GM20431 (cell line): Measurements from ENCODE around the gene AP1G2.
"Not testable (repeated sequence)": the region's sequence is repeated elsewhere in the genome, so short reads cannot be mapped to it uniquely, and the experiment has no call there.

ENCODE experiments used
- in situ Hi-C: fragments of 300-500 bp; cut with MseI, MboI; formaldehyde crosslinking; loops from one replicate; pipeline ENCODE4 v1.15.0; 2020; ENCODE audit warnings: low sequenced_read_pairs; ENCODE audit not compliant: unreplicated experiment

Gene AP1G2

DNA sequence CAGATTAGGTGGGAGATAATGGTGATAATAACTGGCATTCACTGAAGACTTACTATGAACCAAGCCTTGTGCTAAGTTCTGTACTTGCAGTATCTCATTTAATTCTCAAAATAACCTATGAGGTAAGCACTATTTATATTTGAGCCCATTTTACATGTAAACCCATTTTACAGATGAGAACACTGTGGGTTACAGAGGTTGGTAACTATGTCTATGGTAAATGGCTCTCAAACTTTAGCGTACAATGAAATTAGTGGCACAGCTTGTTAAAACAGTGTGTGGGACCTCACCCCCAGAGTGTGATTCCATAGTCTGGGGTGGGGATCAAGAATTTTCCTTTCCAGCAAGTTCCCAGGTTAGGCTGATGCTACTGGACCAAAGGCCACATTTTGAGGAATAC lies 33.2 kb upstream of the AP1G2 start:
- in situ Hi-C loops: no loop called here

- in situ Hi-C loops: no loop called here
Observed at GRCh38 chr14:23600322-23600707, 32.7 kb upstream of the AP1G2 start.

- in situ Hi-C loops: not testable (repeated sequence)
Observed at GRCh38 chr14:23594191-23594590, 26.6 kb upstream of the AP1G2 start.

DNA sequence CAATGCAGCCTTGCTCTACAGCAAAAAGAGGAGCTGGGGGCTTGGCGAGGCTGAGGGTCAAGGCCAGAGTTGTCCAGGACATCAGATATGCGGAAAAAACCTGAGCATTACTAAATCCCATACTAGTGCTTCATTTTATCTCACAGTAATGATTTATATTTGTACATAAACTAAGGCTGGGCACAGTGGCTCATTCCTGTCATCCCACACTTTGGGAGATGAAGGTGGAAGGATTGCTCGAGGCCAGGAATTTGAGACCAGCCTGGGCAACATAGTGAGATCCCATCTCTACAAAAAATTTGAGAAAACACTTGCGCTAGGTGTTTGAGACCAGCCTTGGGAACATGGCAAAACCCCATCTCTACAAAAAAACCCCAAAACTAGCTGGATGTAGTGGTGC lies 22.6 kb upstream of the AP1G2 start:
- in situ Hi-C loops: no loop called here

DNA sequence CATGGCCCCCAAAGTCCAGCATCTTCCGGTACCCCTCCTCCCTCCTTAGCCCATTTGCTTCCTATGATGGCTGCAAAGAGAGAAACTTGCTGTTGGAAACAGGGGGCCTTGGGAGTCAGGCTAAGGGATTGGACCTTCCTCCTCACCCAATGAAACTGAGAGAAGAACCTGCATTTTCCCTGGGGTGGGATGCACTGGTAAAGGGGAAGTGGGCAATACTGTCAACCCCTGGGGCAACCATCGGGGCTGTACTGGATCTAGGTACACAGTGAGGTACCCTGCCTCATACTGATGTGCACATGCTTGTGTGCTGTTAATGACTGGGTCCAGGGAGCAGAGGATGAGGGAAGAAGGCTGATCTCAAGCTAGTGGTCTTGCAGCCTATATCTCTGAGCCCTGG lies 22.0 kb upstream of the AP1G2 start:
- in situ Hi-C loops: no loop called here

- in situ Hi-C loops: no loop called here
Observed at GRCh38 chr14:23588884-23589598, 21.4 kb upstream of the AP1G2 start.

GRCh38 chr14:23584527-23585203 lies 17.1 kb upstream of the AP1G2 start:
- in situ Hi-C loops: not testable (repeated sequence)

DNA sequence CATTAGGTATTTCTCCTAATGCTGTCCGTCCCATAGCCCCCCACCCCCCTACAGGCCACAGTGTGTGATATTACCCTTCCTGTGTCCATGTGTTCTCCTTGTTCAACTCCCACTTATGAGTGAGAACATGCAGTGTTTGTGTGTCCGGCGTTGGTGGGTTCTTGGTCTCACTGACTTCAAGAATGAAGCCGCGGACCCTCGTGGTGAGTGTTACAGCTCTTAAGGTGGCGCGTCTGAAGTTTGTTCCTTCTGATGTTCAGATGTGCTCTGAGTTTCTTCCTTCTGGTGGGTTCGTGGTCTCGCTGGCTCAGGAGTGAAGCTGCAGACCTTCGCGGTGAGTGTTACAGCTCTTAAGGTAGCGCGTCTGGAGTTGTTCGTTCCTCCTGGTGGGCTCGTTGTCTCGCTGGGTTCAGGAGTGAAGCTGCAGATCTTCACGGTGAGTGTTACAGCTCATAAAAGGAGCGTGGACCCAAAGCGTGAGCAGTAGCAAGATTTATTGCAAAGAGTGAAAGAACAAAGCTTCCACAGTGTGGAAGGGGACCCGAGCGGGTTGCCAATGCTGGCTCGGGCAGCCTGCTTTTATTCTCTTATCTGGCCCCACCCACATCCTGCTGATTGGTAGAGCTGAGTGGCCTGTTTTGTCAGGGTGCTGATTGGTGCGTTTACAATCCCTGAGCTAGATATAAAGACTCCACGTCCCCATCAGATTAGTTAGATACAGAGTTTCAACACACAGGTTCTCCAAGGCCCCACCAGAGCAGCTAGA lies 16.4 kb upstream of the AP1G2 start:
- in situ Hi-C loops: not testable (repeated sequence)

DNA sequence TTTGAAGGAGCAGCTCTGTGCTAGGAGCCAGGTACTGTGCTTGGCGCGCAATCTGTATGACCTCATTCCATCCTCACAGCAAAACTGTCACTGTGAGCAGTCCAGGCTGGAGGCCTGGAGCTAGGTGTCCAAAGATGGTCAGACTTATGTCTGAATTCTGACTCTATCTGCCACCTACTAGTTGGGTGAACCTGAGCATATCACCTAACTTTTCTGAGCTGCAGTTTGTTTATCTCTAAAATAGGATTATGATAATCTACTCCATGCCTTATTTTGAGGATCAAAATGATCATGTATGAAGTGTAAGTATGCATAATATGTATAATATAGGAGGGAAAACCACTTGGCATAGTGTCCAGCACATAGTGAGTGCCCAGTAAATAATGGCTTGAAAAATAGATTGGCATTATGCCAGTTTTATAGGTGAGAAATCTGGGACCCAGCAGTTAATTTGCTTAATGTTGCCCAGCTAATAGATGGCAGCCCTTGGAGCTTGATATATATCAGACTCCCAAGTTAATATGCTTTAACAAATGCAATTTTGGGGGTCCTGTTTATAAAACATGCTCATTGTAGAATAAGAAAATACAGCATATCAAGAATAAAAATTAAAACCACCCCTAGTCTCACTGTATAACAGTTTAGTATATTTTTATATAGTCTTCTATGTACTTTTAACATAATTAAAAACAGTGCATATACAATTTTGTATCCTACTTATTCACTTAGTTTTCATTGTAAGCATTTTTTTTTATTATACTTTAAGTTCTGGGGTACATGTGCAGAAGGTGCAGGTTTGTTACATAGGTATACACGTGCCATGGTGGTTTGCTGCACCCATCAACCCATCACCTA lies 15.5 kb upstream of the AP1G2 start:
- in situ Hi-C loops: no loop called here

DNA sequence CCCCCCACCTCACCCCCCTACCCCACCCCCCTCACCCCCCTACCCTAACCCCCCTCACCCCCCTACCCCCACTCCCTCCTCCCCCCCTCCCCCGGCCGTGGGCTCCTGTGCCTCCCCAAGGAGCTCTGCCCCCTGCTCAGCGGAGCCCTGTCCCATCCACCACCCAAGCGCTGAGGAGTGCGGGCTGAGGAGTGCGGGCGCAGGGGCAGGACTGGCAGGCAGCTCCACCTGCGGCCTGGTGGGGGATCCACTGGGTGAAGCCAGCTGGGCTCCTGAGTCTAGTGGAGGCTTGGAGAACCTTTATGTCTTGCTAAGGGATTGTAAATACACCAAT lies 13.3 kb upstream of the AP1G2 start:
- in situ Hi-C loops: no loop called here

- in situ Hi-C loops: no loop called here
Observed at GRCh38 chr14:23580152-23580926, 12.7 kb upstream of the AP1G2 start.

DNA sequence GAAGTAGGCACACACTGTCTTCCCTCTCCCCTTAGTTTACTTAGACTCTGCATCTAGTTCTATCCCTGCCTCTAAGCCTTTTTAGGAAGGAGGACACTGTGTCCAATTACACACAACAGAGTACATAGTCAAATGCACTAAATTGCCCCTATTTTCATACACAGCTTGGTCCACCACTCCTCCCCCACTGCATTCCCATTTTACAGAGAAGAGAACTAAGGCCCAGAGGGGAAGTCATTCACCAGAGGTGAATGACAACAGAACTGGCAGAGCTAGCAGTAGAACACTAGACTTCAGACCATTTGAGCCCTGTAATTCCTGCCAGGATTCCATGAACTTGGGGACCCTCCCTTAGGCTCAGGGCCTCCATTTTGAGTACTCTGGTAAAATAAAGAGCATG lies 12.1 kb upstream of the AP1G2 start:
- in situ Hi-C loops: no loop called here

GRCh38 chr14:23579311-23579630 lies 11.7 kb upstream of the AP1G2 start:
- in situ Hi-C loops: no loop called here

- in situ Hi-C loops: no loop called here
Observed at GRCh38 chr14:23578560-23579310, 11.1 kb upstream of the AP1G2 start, which contains the start of gene JPH4. TSS of gene JPH4 (minus strand) at chr14:23578790. CDS start at chr14:23577453, 1,337 bp downstream.

- in situ Hi-C loops: no loop called here
Observed at GRCh38 chr14:23577710-23578392, 10.3 kb upstream of the AP1G2 start.

DNA sequence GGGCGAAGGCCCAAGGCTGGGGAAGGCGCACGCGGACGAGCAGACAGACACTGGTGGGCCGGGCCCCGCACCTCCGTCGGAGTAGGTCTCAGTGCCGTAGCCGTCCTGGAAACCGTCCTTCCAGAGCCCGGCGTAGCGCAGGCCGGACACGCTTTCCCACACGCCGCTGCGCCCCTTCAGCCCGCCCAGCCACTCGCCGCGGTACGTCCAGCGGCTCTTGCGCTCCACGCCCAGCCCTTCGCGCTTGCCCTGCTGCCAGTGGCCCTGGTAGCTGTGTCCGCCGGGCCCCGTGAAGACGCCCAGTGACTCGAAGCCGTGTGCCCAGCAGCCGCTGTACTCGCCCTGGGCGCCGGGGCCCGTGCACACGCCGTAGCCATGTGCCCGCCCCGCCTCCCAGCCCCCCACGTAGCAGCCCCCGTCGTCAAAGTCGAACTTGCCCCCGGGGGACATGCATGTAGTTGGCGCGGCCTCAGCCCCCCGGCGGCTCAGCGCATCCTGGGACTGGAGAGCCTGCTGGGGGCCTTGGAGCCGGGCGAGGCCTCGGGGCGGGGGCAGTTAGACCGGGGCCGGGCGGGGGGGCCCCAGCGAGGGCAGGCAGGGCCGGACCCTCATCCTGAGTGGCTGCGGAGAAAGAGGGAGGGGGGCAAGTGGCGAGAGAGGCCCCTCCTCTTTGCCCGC lies 9.6 kb upstream of the AP1G2 start:
- in situ Hi-C loops: no loop called here

DNA sequence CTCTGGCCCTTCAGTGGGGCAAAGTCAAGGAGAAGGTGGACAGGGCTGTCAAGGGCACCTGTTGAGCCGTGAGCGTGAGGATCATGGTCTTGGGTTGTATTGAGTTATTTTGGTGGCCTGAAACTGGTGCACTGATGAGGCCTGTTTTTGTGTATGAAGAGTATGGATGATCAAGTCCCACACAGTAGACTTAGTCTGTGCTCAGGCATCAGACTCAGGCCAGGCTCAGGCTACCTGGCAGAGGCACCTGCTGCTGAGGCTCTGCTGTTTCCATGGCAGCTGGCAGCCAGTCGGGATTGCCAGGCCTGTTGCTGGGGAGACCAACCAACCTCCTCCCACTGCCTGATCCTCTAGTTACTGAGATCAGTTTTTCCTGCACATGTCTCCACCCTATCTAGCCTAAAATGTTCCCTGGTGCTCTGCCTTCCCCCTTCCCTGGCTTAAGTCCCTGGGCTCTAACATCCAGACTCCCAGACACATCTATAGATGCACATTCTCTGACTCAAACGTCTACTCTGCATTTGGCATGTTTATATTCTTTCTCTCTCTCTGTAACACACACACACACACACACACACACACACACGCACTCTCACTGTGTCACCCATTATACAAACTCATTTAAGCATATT lies 5.9 kb upstream of the AP1G2 start:
- in situ Hi-C loops: no loop called here
